ENCODE results near the gene SIGMAR1. TPM values are rescaled to one million over a fixed set of nuclear protein-coding genes. Genes with fewer than 3 reads are reported as not detected.

The SIGMAR1 gene
- total RNA-seq, 4 donors from 2014 or later, result 34.1 to 86.7 (median 68.7) TPM

GRCh38 chr9:34592895-34593601, 44.5 kb downstream of the SIGMAR1 start:
- TF ChIP-seq CTCF (IDR thresholded peaks at IDR 0.05; ENCODE audit: low read depth), result no peak

GRCh38 chr9:34591917-34592866, 45.4 kb downstream of the SIGMAR1 start:
- no peak for TF ChIP-seq CTCF (IDR thresholded peaks at IDR 0.05; ENCODE audit: low read depth)

DNA sequence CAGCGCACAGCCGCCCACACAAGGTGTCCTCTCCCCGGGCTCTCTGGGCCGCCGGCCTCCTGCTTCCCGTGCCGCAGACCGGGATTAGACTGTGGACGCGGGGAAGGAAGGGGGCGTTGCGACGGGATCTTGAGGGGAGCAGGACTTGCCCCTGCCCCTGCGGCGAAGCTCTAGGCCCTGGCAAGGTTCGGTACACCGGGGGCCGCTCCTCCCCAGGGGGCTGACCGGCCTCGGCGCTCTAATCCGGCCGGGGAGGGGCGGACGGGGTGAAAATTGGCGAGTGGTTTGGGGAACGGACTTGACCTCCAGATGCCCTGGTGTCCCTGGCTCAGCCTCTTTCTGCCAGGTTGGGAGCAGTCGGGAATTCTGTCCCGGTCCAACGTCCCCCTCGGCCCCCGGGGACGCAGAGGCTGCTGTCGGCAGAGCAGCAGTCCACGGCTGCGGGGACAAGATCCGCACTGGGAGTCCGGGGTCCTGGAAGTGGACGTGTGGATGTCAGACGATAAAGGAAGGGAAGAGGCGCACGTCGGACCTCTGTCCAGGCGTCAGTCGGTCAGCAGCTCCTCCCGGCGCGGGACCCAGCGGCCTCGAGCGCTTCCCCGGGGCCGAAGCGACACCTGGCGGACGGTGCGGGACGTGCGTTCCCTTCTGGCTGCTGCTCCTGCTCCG, 46.2 kb downstream of the SIGMAR1 start:
- TF ChIP-seq CTCF (IDR thresholded peaks at IDR 0.05; ENCODE audit: low read depth), result no peak

GRCh38 chr9:34590381-34591247, 47.0 kb downstream of the SIGMAR1 start:
- no peak for TF ChIP-seq CTCF (IDR thresholded peaks at IDR 0.05; ENCODE audit: low read depth)

GRCh38 chr9:34589636-34590380, 47.8 kb downstream of the SIGMAR1 start, which contains the start of gene CNTFR:
Gene CNTFR, minus strand, starts transcription at chr9:34589724. Its CDS starts 20,743 bp downstream, at chr9:34568981.
- TF ChIP-seq CTCF (IDR thresholded peaks at IDR 0.05; ENCODE audit: low read depth), result no peak

All from subcutaneous adipose tissue (tissue), 4 donors.